Adrenal gland (tissue), 12 donors: ENCODE results near the gene SRRM2. TPM values are rescaled to one million over a fixed set of nuclear protein-coding genes. Genes with fewer than 3 reads are reported as not detected.

ENCODE experiments used
- DNase-seq, 7 donors: peaks; one replicate each; pipeline ENCODE4 v3.0.0-alpha.2; 2019 to 2020
- H3K27ac ChIP-seq, 5 donors: fragments of 200-600 bp; sonication (generic) in 4 of 5; 1 replicate in 3 of 5; 2 replicates in 2 of 5; pipeline versions ENCODE4 v1.5.1 to v1.8.0; 2016 to 2020; ENCODE audit warnings: mild to moderate bottlenecking in 1 of 5
- H3K27me3 ChIP-seq: fragments of 200-600 bp; 2 replicates; pipeline ENCODE4 v1.8.0; 2021
- H3K36me3 ChIP-seq, 2 donors: fragments of 200-600 bp; replicated peaks in 1 of 2; 1 replicate in 1 of 2; 2 replicates in 1 of 2; pipeline versions ENCODE4 v1.5.1 to v1.8.0; 2018 to 2022
- H3K4me1 ChIP-seq, 2 donors: fragments of 200-600 bp; replicated peaks in 1 of 2; 1 replicate in 1 of 2; 2 replicates in 1 of 2; pipeline versions ENCODE4 v1.5.1 to v1.8.0; 2018 to 2021
- H3K4me3 ChIP-seq, 4 donors: fragments of 200-600 bp; sonication (generic) in 3 of 4; one replicate each; pipeline ENCODE4 v1.5.1; 2016 to 2018
- H3K9me3 ChIP-seq, 3 donors: fragments of 200-600 bp; sonication (generic) in 1 of 3; replicated peaks in 1 of 3; 1 replicate in 2 of 3; 2 replicates in 1 of 3; pipeline versions ENCODE4 v1.5.1 to v1.8.0; 2016 to 2021
- POLR2A ChIP-seq, 2 donors: fragments of 450-650 bp; IDR thresholded peaks; one replicate each; pipeline ENCODE4 v1.6.1; 2017; ENCODE audit warnings: antibody characterized with exemption in 2 of 2, mild to moderate bottlenecking in 2 of 2, moderate library complexity in 1 of 2
- WGBS, 4 donors: extraction: QIAGEN DNeasy Blood & Tissue Kit in 2 of 4; methylation state at CpG; one replicate each; pipeline versions ENCODE4 v1.1.5 to v1.1.7; 2013 to 2017; 5-methylcytosine and 5-hydroxymethylcytosine counted together
- intact Hi-C, 2 donors: fragments of 100-400 bp; cut with DNase I; formaldehyde crosslinking; loops; one replicate each; pipeline versions ENCODE4 v1.14.1 to v1.15.0; 2022 to 2023
- polyA plus RNA-seq, 3 donors: library from polyadenylated mRNA; stranded (reverse); fragments of 200-250 nt in 2 of 3; fragments of 350-450 nt in 1 of 3; fragmentation: Illumina TruSeq in 1 of 3; extraction: RNeasy Lipid Tissue Mini Kit (QIAGEN cat#74804) in 1 of 3; gene quantifications; one replicate each; pipeline ENCODE4 v1.2.3, GENCODE V29; 2013 to 2014
- total RNA-seq, 9 donors: library from RNA; depleted of rRNA in 4 of 9; stranded (reverse); fragments of >200 nt in 4 of 9; fragments of 120-200 nt in 1 of 9; fragmentation: NEBNext Ultra II Directional in 1 of 9; extraction: Animal tissue kit (Norgen Biotek cat#: 25700) in 1 of 9; gene quantifications; one replicate each; pipeline versions ENCODE4 v1.1.0 to v1.2.4, GENCODE V29; 2013 to 2023
- TF ChIP-seq, protein P1 (sequence below), 6 experiments: fragments of 450-650 bp in 4 of 6; fragments of 200-600 bp in 2 of 6; sonication (generic) in 1 of 6; IDR thresholded peaks; 1 replicate in 5 of 6; 2 replicates in 1 of 6; pipeline versions ENCODE4 v1.5.1 to v1.8.0; 2016 to 2021; ENCODE audit warnings: antibody characterized with exemption in 6 of 6, mild to moderate bottlenecking in 2 of 6, moderate library complexity in 1 of 6
- donor health status: healthy with polysubstance abuse.
- donor health status: Bipolar disorder and iron deficiency.
- donor health status: DM: yes; HTN: yes; CAD: no.
- donor health status: DM: no; HTN: no; CAD: no.
- donor health status: DM: no; HTN: no; CAD: no.
- donor health status: DM: yes; HTN: yes; CAD: no.

Gene SRRM2
- total and polyA plus RNA-seq, 12 donors = 81.7 to 3,120 (median 328) TPM

DNA sequence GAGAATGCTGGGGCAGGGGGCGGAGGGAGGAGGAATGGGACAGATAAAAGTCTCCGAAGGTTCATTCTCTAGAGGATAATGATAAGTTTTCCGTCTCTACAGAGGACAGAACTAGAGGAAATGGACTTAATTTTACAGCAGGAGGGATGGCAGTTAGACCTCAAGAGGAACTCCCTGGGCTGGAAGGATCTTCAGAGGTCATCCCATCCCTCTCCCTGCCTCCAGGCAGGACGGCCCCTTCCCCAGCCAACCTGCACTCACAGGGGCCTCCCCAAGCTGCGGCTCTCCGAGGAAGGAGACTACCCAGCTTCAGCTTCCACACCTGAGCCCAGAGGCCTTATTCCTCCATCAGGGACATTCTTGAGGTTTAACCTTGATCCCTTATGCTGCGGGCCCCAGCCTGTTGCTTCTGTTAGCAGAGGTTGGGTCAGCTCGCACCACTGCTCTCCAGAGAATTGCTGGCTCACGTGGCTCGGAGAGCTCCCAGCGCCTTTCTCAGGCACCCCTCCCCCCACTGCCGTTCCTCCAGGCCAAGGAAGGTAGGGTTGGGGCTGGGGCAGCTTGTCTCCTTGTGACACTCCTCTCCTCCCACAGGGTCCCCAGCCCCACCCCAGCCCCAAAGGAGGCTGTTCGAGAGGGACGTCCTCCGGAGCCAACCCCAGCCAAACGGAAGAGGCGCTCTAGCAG is 16.1 kb downstream of the SRRM2 start:
- Histone ChIP-seq H3K4me3 (no peak overlapping the region), H3K27ac (peak overlapping the region in 4 of 5 donors; percentile 16 to 85 (median 54)), H3K9me3 (no peaks in the 10 kb centered on the region), H3K27me3 (no peaks in the 10 kb centered on the region), H3K36me3 (peaks cover 0 to 96% of the 10 kb centered on the region in 2 donors), H3K4me1 (peaks cover 16 to 18% of the 10 kb centered on the region in 2 donors)
- peak in 4 of 7 donors; percentile 31 to 57 (median 48) for DNase-seq
- WGBS, 4 donors = 58 to 61% (median 60%) methylated on average over 13 to 17 of the region's 17 CpGs
- TF ChIP-seq POLR2A (IDR thresholded peaks at IDR 0.05) = no peak
- TF ChIP-seq, protein P1, sequence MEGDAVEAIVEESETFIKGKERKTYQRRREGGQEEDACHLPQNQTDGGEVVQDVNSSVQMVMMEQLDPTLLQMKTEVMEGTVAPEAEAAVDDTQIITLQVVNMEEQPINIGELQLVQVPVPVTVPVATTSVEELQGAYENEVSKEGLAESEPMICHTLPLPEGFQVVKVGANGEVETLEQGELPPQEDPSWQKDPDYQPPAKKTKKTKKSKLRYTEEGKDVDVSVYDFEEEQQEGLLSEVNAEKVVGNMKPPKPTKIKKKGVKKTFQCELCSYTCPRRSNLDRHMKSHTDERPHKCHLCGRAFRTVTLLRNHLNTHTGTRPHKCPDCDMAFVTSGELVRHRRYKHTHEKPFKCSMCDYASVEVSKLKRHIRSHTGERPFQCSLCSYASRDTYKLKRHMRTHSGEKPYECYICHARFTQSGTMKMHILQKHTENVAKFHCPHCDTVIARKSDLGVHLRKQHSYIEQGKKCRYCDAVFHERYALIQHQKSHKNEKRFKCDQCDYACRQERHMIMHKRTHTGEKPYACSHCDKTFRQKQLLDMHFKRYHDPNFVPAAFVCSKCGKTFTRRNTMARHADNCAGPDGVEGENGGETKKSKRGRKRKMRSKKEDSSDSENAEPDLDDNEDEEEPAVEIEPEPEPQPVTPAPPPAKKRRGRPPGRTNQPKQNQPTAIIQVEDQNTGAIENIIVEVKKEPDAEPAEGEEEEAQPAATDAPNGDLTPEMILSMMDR (IDR thresholded peaks at IDR 0.05) = no peak
- intact Hi-C loops = no loop called here

DNA sequence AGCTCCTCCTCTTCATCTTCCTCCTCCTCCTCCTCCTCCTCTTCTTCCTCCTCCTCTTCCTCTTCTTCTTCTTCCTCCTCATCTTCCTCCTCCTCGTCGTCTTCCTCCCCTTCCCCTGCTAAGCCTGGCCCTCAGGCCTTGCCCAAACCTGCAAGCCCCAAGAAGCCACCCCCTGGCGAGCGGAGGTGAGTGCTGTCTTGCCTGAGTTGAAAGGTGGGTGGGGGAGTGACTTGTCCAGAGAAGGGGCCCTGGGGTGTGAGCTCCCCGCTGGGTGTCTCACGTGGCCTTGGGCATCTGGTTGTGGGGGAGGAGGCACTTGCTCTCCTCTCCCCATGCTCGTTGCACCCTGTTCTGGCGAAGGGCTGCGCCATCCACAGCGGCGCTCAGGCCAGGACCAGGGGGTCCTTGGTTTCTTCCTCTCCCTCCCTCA is 16.7 kb downstream of the SRRM2 start:
- TF ChIP-seq, protein P1 (IDR thresholded peaks at IDR 0.05) = no peak
- TF ChIP-seq POLR2A (IDR thresholded peaks at IDR 0.05) = no peak
- WGBS, 4 donors = 67 to 72% (median 69%) methylated on average over 9 to 11 of the region's 11 CpGs
- intact Hi-C loops = no loop called here
- Histone ChIP-seq H3K27ac (peak overlapping the region in 3 of 5 donors; percentile 45 to 85 (median 64)), H3K4me1 (peaks cover 16 to 18% of the 10 kb centered on the region in 2 donors), H3K9me3 (no peaks in the 10 kb centered on the region), H3K27me3 (no peaks in the 10 kb centered on the region), H3K36me3 (peaks cover 0 to 94% of the 10 kb centered on the region in 2 donors), H3K4me3 (no peak overlapping the region)
- no peak for DNase-seq

DNA sequence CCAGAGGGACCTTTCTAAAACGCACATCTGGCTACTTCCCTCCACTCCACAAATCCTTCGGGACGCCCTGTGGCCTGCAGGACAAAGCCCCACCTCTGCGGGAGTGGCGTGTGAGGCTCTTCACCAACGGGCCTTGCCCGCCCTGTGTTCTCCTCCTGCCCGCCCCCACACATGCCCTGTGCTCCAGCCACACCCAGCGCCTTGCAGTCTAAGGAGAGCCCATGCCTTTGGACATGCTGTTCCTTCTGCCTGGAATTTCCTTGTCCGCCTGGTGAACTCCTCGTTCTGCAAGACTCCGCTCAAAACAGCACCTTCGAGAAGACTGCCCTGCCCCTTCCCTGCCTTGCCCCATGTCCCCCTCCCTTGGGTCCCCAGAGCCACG is 17.2 kb downstream of the SRRM2 start:
- peak in 1 of 7 donors; percentile 59 for DNase-seq
- no peaks in the 10 kb centered on the region for H3K9me3 ChIP-seq
- intact Hi-C loops = no loop called here
- no peak overlapping the region for H3K4me3 ChIP-seq
- H3K27me3 ChIP-seq = no peaks in the 10 kb centered on the region
- peaks cover 0 to 94% of the 10 kb centered on the region in 2 donors for H3K36me3 ChIP-seq
- H3K27ac ChIP-seq = peak overlapping the region in 2 of 5 donors; percentile 45 to 85
- TF ChIP-seq, protein P1 (IDR thresholded peaks at IDR 0.05) = no peak
- TF ChIP-seq POLR2A (IDR thresholded peaks at IDR 0.05) = no peak
- WGBS, 4 donors = 68 to 74% (median 74%) methylated on average over 14 of the region's 14 CpGs
- H3K4me1 ChIP-seq = peaks cover 16 to 18% of the 10 kb centered on the region in 2 donors

DNA sequence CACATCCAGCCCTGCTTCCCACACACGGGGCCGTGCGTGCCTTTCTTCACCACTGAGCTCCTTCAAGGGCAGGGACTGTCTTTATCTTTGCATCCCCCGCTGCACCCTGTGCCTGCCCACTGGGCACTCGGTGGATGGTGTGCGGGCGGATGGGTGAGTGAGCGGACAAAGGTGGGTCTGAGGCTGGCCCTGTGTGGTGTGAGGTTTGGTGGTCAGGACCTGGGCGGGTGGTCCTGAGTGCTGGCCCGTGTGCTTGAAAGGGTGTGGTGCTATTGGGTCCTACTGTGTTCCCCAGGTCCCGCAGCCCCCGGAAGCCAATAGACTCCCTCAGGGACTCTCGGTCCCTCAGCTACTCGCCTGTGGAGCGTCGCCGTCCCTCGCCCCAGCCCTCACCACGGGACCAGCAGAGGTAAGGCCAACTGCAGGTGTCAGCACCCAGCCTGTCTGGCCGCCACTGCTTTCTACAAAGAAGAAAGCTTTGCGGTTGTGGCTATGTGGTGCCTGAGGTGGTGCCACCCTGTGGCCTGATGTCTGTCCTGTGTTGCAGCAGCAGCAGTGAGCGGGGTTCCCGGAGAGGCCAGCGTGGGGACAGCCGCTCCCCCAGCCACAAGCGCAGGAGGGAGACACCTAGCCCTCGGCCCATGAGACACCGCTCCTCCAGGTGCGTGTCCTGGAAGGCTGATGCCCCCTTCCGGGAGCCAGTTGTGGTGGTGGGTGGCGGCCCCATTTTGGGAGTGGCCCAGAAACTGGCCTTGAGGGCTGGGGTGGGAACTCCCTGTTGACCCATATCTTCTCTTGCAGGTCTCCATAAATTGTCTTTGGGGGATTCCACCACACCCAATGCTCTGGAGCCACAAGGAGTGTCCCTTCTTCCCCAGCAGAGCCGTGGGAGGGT is 17.9 kb downstream of the SRRM2 start:
- TF ChIP-seq POLR2A (IDR thresholded peaks at IDR 0.05) = no peak
- TF ChIP-seq, protein P1 (IDR thresholded peaks at IDR 0.05) = no peak
- intact Hi-C loops = no loop called here
- WGBS, 4 donors = 73 to 78% (median 77%) methylated on average over 24 to 32 of the region's 32 CpGs
- Histone ChIP-seq H3K36me3 (peaks cover 0 to 94% of the 10 kb centered on the region in 2 donors), H3K27me3 (no peaks in the 10 kb centered on the region), H3K4me1 (peaks cover 16 to 23% of the 10 kb centered on the region in 2 donors), H3K4me3 (no peak overlapping the region), H3K27ac (peak overlapping the region in 3 of 5 donors; percentile 2 to 85 (median 22)), H3K9me3 (no peaks in the 10 kb centered on the region)
- DNase-seq = no peak
